H9 (cell line): ENCODE results near the gene TEAD1. TPM values are rescaled to one million over a fixed set of nuclear protein-coding genes. Genes with fewer than 3 reads are reported as not detected.

Experiments
- DNase-seq: peaks from one replicate; pipeline ENCODE4 v3.0.0-alpha.2; 2017
- H2AFZ ChIP-seq: one replicate; pipeline ENCODE4 v1.6.1; 2013; ENCODE audit warnings: mild to moderate bottlenecking, low read length, control low read depth, moderate library complexity
- H2AK5ac ChIP-seq: 2 replicates; pipeline ENCODE4 v1.6.1; 2013; ENCODE audit warnings: low read length, control low read depth, mixed read lengths; ENCODE audit not compliant: insufficient read length
- H2BK120ac ChIP-seq: one replicate; pipeline ENCODE4 v1.6.1; 2013; ENCODE audit warnings: low read depth, mild to moderate bottlenecking, low read length, control low read depth, inconsistent platforms; ENCODE audit not compliant: poor library complexity, severe bottlenecking
- H2BK12ac ChIP-seq: 2 replicates; pipeline ENCODE4 v1.6.1; 2013; ENCODE audit warnings: low read length, control low read depth, mixed read lengths, low read depth; ENCODE audit not compliant: insufficient read length
- H2BK15ac ChIP-seq: 2 replicates; pipeline ENCODE4 v1.6.1; 2013; ENCODE audit warnings: low read depth, low read length, control low read depth
- H2BK20ac ChIP-seq: one replicate; pipeline ENCODE4 v1.6.1; 2013; ENCODE audit warnings: low read depth, mild to moderate bottlenecking, low read length, control low read depth, inconsistent platforms; ENCODE audit not compliant: poor library complexity, severe bottlenecking
- H2BK5ac ChIP-seq: 2 replicates; pipeline ENCODE4 v1.6.1; 2013; ENCODE audit warnings: low read length, control low read depth, mixed read lengths; ENCODE audit not compliant: insufficient read length
- H3K14ac ChIP-seq: 2 replicates; pipeline ENCODE4 v1.6.1; 2013; ENCODE audit warnings: low read length, control low read depth; ENCODE audit not compliant: insufficient read depth
- H3K18ac ChIP-seq: 2 replicates; pipeline ENCODE4 v1.6.1; 2013; ENCODE audit warnings: low read depth, mild to moderate bottlenecking, mixed read lengths, low read length, control low read depth; ENCODE audit not compliant: insufficient read length
- H3K23ac ChIP-seq: 2 replicates; pipeline ENCODE4 v1.6.1; 2013; ENCODE audit warnings: low read length, control low read depth, mixed read lengths, low read depth; ENCODE audit not compliant: insufficient read length
- H3K23me2 ChIP-seq: 2 replicates; pipeline ENCODE4 v1.6.1; 2013; ENCODE audit warnings: low read depth, mild to moderate bottlenecking, mixed read lengths, low read length, control low read depth; ENCODE audit not compliant: insufficient read length, poor library complexity, severe bottlenecking
- H3K27ac ChIP-seq: 2 replicates; pipeline ENCODE4 v1.5.1; 2013; ENCODE audit warnings: low read length, control low read depth, mixed read lengths, low read depth; ENCODE audit not compliant: insufficient read length
- H3K27me3 ChIP-seq: 2 replicates; pipeline ENCODE4 v1.6.1; 2013; ENCODE audit warnings: low read length, control low read depth, inconsistent platforms; ENCODE audit not compliant: insufficient read depth
- H3K4ac ChIP-seq: 2 replicates; pipeline ENCODE4 v1.6.1; 2013; ENCODE audit warnings: low read depth, mild to moderate bottlenecking, control low read depth, inconsistent platforms, low read length, moderate library complexity
- H3K4me1 ChIP-seq: 2 replicates; pipeline ENCODE4 v1.6.1; 2013; ENCODE audit warnings: low read length, control low read depth, inconsistent platforms; ENCODE audit not compliant: insufficient read depth
- H3K4me2 ChIP-seq: 2 replicates; pipeline ENCODE4 v1.6.1; 2013; ENCODE audit warnings: low read length, control low read depth, mixed read lengths; ENCODE audit not compliant: insufficient read length, insufficient read depth
- H3K56ac ChIP-seq: 2 replicates; pipeline ENCODE4 v1.6.1; 2013; ENCODE audit warnings: low read depth, mild to moderate bottlenecking, mixed read lengths, low read length, control low read depth; ENCODE audit not compliant: insufficient read length
- H3K79me1 ChIP-seq: 2 replicates; pipeline ENCODE4 v1.6.1; 2013; ENCODE audit warnings: low read depth, mild to moderate bottlenecking, moderate library complexity, low read length, control low read depth, inconsistent platforms; ENCODE audit not compliant: insufficient read depth, poor library complexity, severe bottlenecking
- H3K79me2 ChIP-seq: 2 replicates; pipeline ENCODE4 v1.6.1; 2013; ENCODE audit warnings: low read length, control low read depth, inconsistent platforms; ENCODE audit not compliant: insufficient read depth
- H3K9ac ChIP-seq: 2 replicates; pipeline ENCODE4 v1.6.1; 2013; ENCODE audit warnings: low read length, control low read depth, mixed read lengths; ENCODE audit not compliant: insufficient read length; ENCODE audit errors: extremely low read depth
- H3K9me3 ChIP-seq: one replicate; pipeline ENCODE4 v1.6.1; 2013; ENCODE audit warnings: low read depth, low read length, inconsistent platforms; ENCODE audit not compliant: control insufficient read depth
- H3T11ph ChIP-seq: one replicate; pipeline ENCODE4 v1.6.1; 2013; ENCODE audit warnings: mild to moderate bottlenecking, low read length, control low read depth, inconsistent platforms
- H4K20me1 ChIP-seq: one replicate; pipeline ENCODE4 v1.6.1; 2013; ENCODE audit not compliant: control insufficient read depth, insufficient read length, insufficient read depth
- H4K5ac ChIP-seq: 2 replicates; pipeline ENCODE4 v1.6.1; 2013; ENCODE audit warnings: low read depth, mild to moderate bottlenecking, mixed read lengths, low read length, control low read depth; ENCODE audit not compliant: insufficient read length
- H4K8ac ChIP-seq: replicated peaks from 2 replicates; pipeline ENCODE4 v1.6.1; 2013; ENCODE audit warnings: low read length, control low read depth, mixed read lengths, low read depth; ENCODE audit not compliant: insufficient read length
- H4K91ac ChIP-seq: 2 replicates; pipeline ENCODE4 v1.6.1; 2013; ENCODE audit warnings: low read depth, mild to moderate bottlenecking, moderate library complexity, mixed read lengths, low read length, control low read depth; ENCODE audit not compliant: insufficient read length
- H3K27ac Mint-ChIP-seq, 3 experiments: 2 replicates in 2 of 3; 3 replicates in 1 of 3; pipeline ENCODE4 v1.8.0; 2020 to 2021; ENCODE audit warnings: mixed read lengths in 3 of 3, mild to moderate bottlenecking in 1 of 3, moderate library complexity in 1 of 3
- H3K27me3 Mint-ChIP-seq: 2 replicates; pipeline ENCODE4 v1.8.0; 2021; ENCODE audit warnings: low read depth, mild to moderate bottlenecking, moderate library complexity, mixed read lengths
- H3K36me3 Mint-ChIP-seq, 3 experiments: 2 replicates in 2 of 3; 3 replicates in 1 of 3; pipeline ENCODE4 v1.8.0; 2020 to 2021; ENCODE audit warnings: low read depth in 3 of 3, mixed read lengths in 3 of 3; ENCODE audit not compliant: insufficient read depth in 1 of 3
- H3K4me1 Mint-ChIP-seq, 2 experiments: 2 replicates each; pipeline ENCODE4 v1.8.0; 2020; ENCODE audit warnings: mixed read lengths in 2 of 2
- H3K4me3 Mint-ChIP-seq, 2 experiments: 2 replicates in 1 of 2; 3 replicates in 1 of 2; pipeline ENCODE4 v1.8.0; 2020 to 2021; ENCODE audit warnings: mild to moderate bottlenecking in 2 of 2, mixed read lengths in 2 of 2, moderate library complexity in 1 of 2
- H3K9me3 Mint-ChIP-seq, 2 experiments: 2 replicates in 1 of 2; 3 replicates in 1 of 2; pipeline ENCODE4 v1.8.0; 2020; ENCODE audit warnings: mild to moderate bottlenecking in 2 of 2, mixed read lengths in 2 of 2, moderate library complexity in 1 of 2
- CTCF ChIP-seq: fragments of 200-600 bp; sonication (generic); conservative IDR thresholded peaks from 3 replicates; pipeline ENCODE4 v1.8.0; 2021; ENCODE audit warnings: antibody characterized with exemption, mild to moderate bottlenecking
- WGBS: extraction: QIAGEN DNeasy Blood & Tissue Kit; methylation state at CpG from one replicate; pipeline ENCODE4 v1.1.7; 2013; ENCODE audit warnings: missing lambda C conversion rate, low lambda C conversion rate, mixed read lengths; ENCODE audit not compliant: insufficient read length; ENCODE audit errors: extremely low coverage; 5-methylcytosine and 5-hydroxymethylcytosine counted together
- total RNA-seq: library from RNA; stranded (reverse); gene quantifications from 2 replicates; pipeline ENCODE4 v1.2.1, GENCODE V29; 2021

TEAD1 gene
- total RNA-seq, 1 experiment from 2014 or later: 75.1 TPM

DNA sequence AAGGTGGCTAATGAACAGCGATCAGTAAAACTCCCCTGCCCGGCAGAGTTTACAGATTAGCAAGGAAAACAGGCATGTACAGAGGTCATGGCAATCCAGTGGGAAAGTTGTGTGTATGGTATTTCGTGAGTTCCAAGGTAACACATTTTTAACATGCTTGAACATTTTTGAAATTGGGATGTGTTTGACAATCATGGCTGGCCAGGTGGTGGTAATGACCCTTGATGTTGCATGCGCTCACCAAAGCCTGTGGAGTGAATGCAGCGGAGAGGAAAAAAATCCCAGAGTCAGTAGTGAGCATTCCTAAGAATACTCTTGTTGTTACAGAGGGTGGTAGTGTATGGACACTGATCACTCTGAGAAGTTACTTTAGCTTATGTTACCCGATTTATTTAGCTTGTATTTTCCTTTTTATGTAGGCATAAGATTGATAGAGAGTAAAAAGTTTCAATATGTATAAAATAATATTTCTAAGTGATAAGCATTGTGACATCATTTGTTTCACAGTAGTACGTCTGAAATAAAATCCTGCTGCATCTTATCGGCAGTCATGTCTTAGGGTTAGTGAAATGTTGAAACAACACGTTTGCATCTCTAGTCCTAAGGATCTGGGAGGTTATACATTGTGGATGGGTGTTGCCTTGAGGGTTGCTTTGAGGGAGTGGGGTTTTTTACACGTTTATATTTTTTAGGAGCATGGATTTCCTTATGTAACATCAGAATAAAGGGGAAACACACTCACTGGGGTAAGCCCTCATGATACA lies 8.7 kb downstream of the TEAD1 start:
- Mint-ChIP-seq H3K36me3 (peaks cover 4 to 9% (median 4%) of the 10 kb centered on the region in 3 experiments; a peak in 6 of 7 replicates), H3K27me3 (peaks cover 65% of the 10 kb centered on the region), H3K4me1 (peaks cover 93 to 95% of the 10 kb centered on the region in 2 experiments), H3K9me3 (no peaks in the 10 kb centered on the region), H3K4me3 (peak overlapping the region in 1 of 2 experiments; percentile 34; a peak in 2 of 5 replicates), H3K27ac (peak overlapping the region in 1 of 3 experiments; percentile 98; a peak in 3 of 7 replicates)
- no peak overlapping the region for H3K27ac ChIP-seq
- H3K23ac ChIP-seq: no peak overlapping the region
- no peaks in the 10 kb centered on the region for H3K23me2 ChIP-seq
- H3K9ac ChIP-seq: no peak overlapping the region
- H4K8ac ChIP-seq: no peak overlapping the region
- no peak overlapping the region for H3K14ac ChIP-seq
- peaks cover 10% of the 10 kb centered on the region; the same call in 1 of the 2 replicates for H3K27me3 ChIP-seq
- no peak overlapping the region for H2BK15ac ChIP-seq
- H3K4me2 ChIP-seq: no peak overlapping the region
- no CpG with 5 or more reads among the region's 10 CpGs for WGBS
- no peak overlapping the region for H2BK120ac ChIP-seq
- H4K91ac ChIP-seq: no peak overlapping the region
- H2AK5ac ChIP-seq: no peak overlapping the region
- DNase-seq: no peak
- no peaks in the 10 kb centered on the region for H3K9me3 ChIP-seq
- no peak overlapping the region for H3K4ac ChIP-seq
- peaks cover 34% of the 10 kb centered on the region; the same call in 1 of the 2 replicates for H3K79me2 ChIP-seq
- no peak overlapping the region for H4K5ac ChIP-seq
- no peak overlapping the region for H3K18ac ChIP-seq
- H3T11ph ChIP-seq: no peak overlapping the region
- H2AFZ ChIP-seq: no peak overlapping the region
- H2BK12ac ChIP-seq: no peak overlapping the region
- peaks cover 4% of the 10 kb centered on the region for H3K79me1 ChIP-seq
- H3K56ac ChIP-seq: no peak overlapping the region
- no peak for TF ChIP-seq CTCF
- no peak overlapping the region for H2BK20ac ChIP-seq
- H4K20me1 ChIP-seq: no peaks in the 10 kb centered on the region
- no peak overlapping the region for H2BK5ac ChIP-seq
- peaks cover 47% of the 10 kb centered on the region for H3K4me1 ChIP-seq
